HG03108 (cell line): ENCODE measurements around the gene MSRB2.

Source experiments
- ATAC-seq: cut with Tn5 transposase; IDR thresholded peaks from one replicate; pipeline ENCODE4 v1.9.1; 2021; ENCODE audit warnings: moderate library complexity; ENCODE audit not compliant: unreplicated experiment

Gene MSRB2

GRCh38 chr10:23111517-23112286 lies 16.3 kb downstream of the MSRB2 start:
- no peak for ATAC-seq

- ATAC-seq = no peak
Measured at GRCh38 chr10:23114228-23114850, 19.0 kb downstream of the MSRB2 start.

GRCh38 chr10:23116486-23117205 lies 21.3 kb downstream of the MSRB2 start:
- ATAC-seq = no peak

GRCh38 chr10:23120001-23120934 lies 24.9 kb downstream of the MSRB2 start:
- ATAC-seq = no peak

- ATAC-seq = no peak
Measured at GRCh38 chr10:23121135-23121534, 25.8 kb downstream of the MSRB2 start.

- no peak for ATAC-seq
Measured at GRCh38 chr10:23136462-23136861, 41.1 kb downstream of the MSRB2 start.

GRCh38 chr10:23139677-23140076 lies 44.3 kb downstream of the MSRB2 start:
- no peak for ATAC-seq

GRCh38 chr10:23141995-23142394 lies 46.6 kb downstream of the MSRB2 start:
- no peak for ATAC-seq

GRCh38 chr10:23146258-23146657 lies 50.9 kb downstream of the MSRB2 start:
- ATAC-seq = no peak

GRCh38 chr10:23147035-23147434 lies 51.7 kb downstream of the MSRB2 start:
- ATAC-seq = no peak

GRCh38 chr10:23148214-23148613 lies 52.8 kb downstream of the MSRB2 start:
- no peak for ATAC-seq

- no peak for ATAC-seq
Measured at GRCh38 chr10:23150091-23150490, 54.7 kb downstream of the MSRB2 start.

GRCh38 chr10:23150610-23151009 lies 55.2 kb downstream of the MSRB2 start:
- no peak for ATAC-seq

GRCh38 chr10:23151071-23151470 lies 55.7 kb downstream of the MSRB2 start:
- no peak for ATAC-seq

- ATAC-seq = no peak
Measured at GRCh38 chr10:23155169-23155568, 59.8 kb downstream of the MSRB2 start.

- ATAC-seq = no peak
Measured at GRCh38 chr10:23156447-23157150, 61.2 kb downstream of the MSRB2 start.

GRCh38 chr10:23157239-23157681 lies 61.9 kb downstream of the MSRB2 start:
- peak; percentile 61 for ATAC-seq

- peak; percentile 53 for ATAC-seq
Measured at GRCh38 chr10:23157691-23158369, 62.5 kb downstream of the MSRB2 start.

GRCh38 chr10:23158370-23158769 lies 63.0 kb downstream of the MSRB2 start:
- ATAC-seq = no peak
